ENCODE data around the gene TBCE.

The TBCE gene

GRCh38 chr1:235336903-235337302 is 30.3 kb upstream of the TBCE start:
- no peaks in the 10 kb centered on the region for H3K79me1 ChIP-seq (ENCODE audit: low read length)
- H4K8ac ChIP-seq (ENCODE audit: low read depth, low read length) = no peak overlapping the region
- H3K18ac ChIP-seq (ENCODE audit: low read length) = no peak overlapping the region
- no peak for DNase-seq
- H3K4me1 ChIP-seq (ENCODE audit: control insufficient read depth in 1 of 2, insufficient read depth in 2 of 2, low read length in 2 of 2) = no peaks in the 10 kb centered on the region
- no peak overlapping the region for H2AK5ac ChIP-seq (ENCODE audit: low read length)
- no peak overlapping the region for H2BK120ac ChIP-seq (ENCODE audit: insufficient read depth, low read length, poor library complexity)
- H3K23ac ChIP-seq (ENCODE audit: low read length) = peak overlapping the region; percentile 87
- H2AFZ ChIP-seq (ENCODE audit: insufficient read depth, low read length, poor library complexity) = no peak overlapping the region
- no peak overlapping the region for H4K12ac ChIP-seq (ENCODE audit: low read depth, low read length)
- H4K91ac ChIP-seq (ENCODE audit: low read depth, low read length) = no peak overlapping the region
- H2BK12ac ChIP-seq (ENCODE audit: low read length) = no peak overlapping the region
- no peak overlapping the region for H2BK5ac ChIP-seq (ENCODE audit: low read depth, low read length, poor library complexity)
- no peak overlapping the region for H3K4me2 ChIP-seq (ENCODE audit: low read length)
- no peak overlapping the region for H3K4me3 ChIP-seq (ENCODE audit: low read depth, low read length)
- no peaks in the 10 kb centered on the region for H3K27me3 ChIP-seq (ENCODE audit: insufficient read depth, low read length)
- peaks cover 15 to 21% of the 10 kb centered on the region in 2 experiments for H3K36me3 ChIP-seq (ENCODE audit: control insufficient read depth in 1 of 2, insufficient read depth in 2 of 2, low read length in 2 of 2)
- no peak overlapping the region for H3K4ac ChIP-seq (ENCODE audit: low read depth, low read length)
- no peak overlapping the region for H3K27ac ChIP-seq (ENCODE audit: low read depth, low read length)
- no peak overlapping the region for H3K14ac ChIP-seq (ENCODE audit: low read length)
- no CpG with 5 or more reads among the region's 4 CpGs for WGBS (ENCODE audit: extremely low coverage, insufficient coverage, insufficient read length)
- no peak overlapping the region for H3K9ac ChIP-seq (ENCODE audit: low read length)
- no peaks in the 10 kb centered on the region for H3K9me3 ChIP-seq (ENCODE audit: insufficient read depth, low read depth, low read length)
- no peaks in the 10 kb centered on the region for H3K79me2 ChIP-seq (ENCODE audit: control insufficient read depth, insufficient read depth, low read length, poor library complexity)

GRCh38 chr1:235339746-235340145 is 27.5 kb upstream of the TBCE start:
- H3K4me2 ChIP-seq (ENCODE audit: low read length) = no peak overlapping the region
- H2BK120ac ChIP-seq (ENCODE audit: insufficient read depth, low read length, poor library complexity) = no peak overlapping the region
- H3K27ac ChIP-seq (ENCODE audit: low read depth, low read length) = no peak overlapping the region
- H2AK5ac ChIP-seq (ENCODE audit: low read length) = no peak overlapping the region
- H3K79me1 ChIP-seq (ENCODE audit: low read length) = no peaks in the 10 kb centered on the region
- H4K12ac ChIP-seq (ENCODE audit: low read depth, low read length) = no peak overlapping the region
- H3K4ac ChIP-seq (ENCODE audit: low read depth, low read length) = no peak overlapping the region
- H4K8ac ChIP-seq (ENCODE audit: low read depth, low read length) = no peak overlapping the region
- H3K9me3 ChIP-seq (ENCODE audit: insufficient read depth, low read depth, low read length) = no peaks in the 10 kb centered on the region
- peaks cover 19% of the 10 kb centered on the region in 2 experiments for H3K36me3 ChIP-seq (ENCODE audit: control insufficient read depth in 1 of 2, insufficient read depth in 2 of 2, low read length in 2 of 2)
- H3K23ac ChIP-seq (ENCODE audit: low read length) = no peak overlapping the region
- no peak overlapping the region for H3K18ac ChIP-seq (ENCODE audit: low read length)
- no peak overlapping the region for H2BK5ac ChIP-seq (ENCODE audit: low read depth, low read length, poor library complexity)
- no peak for DNase-seq
- H3K79me2 ChIP-seq (ENCODE audit: control insufficient read depth, insufficient read depth, low read length, poor library complexity) = no peaks in the 10 kb centered on the region
- H3K9ac ChIP-seq (ENCODE audit: low read length) = no peak overlapping the region
- no peaks in the 10 kb centered on the region for H3K27me3 ChIP-seq (ENCODE audit: insufficient read depth, low read length)
- H3K4me3 ChIP-seq (ENCODE audit: low read depth, low read length) = no peak overlapping the region
- no CpG with 5 or more reads among the region's 8 CpGs for WGBS (ENCODE audit: extremely low coverage, insufficient coverage, insufficient read length)
- H4K91ac ChIP-seq (ENCODE audit: low read depth, low read length) = no peak overlapping the region
- no peak overlapping the region for H3K14ac ChIP-seq (ENCODE audit: low read length)
- H3K4me1 ChIP-seq (ENCODE audit: control insufficient read depth in 1 of 2, insufficient read depth in 2 of 2, low read length in 2 of 2) = no peaks in the 10 kb centered on the region
- no peak overlapping the region for H2AFZ ChIP-seq (ENCODE audit: insufficient read depth, low read length, poor library complexity)
- no peak overlapping the region for H2BK12ac ChIP-seq (ENCODE audit: low read length)

GRCh38 chr1:235341334-235341733 is 25.9 kb upstream of the TBCE start:
- DNase-seq = no peak
- no peak overlapping the region for H2AK5ac ChIP-seq (ENCODE audit: low read length)
- no peak overlapping the region for H3K9ac ChIP-seq (ENCODE audit: low read length)
- H3K79me1 ChIP-seq (ENCODE audit: low read length) = no peaks in the 10 kb centered on the region
- no peak overlapping the region for H4K12ac ChIP-seq (ENCODE audit: low read depth, low read length)
- no peak overlapping the region for H2BK5ac ChIP-seq (ENCODE audit: low read depth, low read length, poor library complexity)
- no CpG with 5 or more reads among the region's 1 CpG for WGBS (ENCODE audit: extremely low coverage, insufficient coverage, insufficient read length)
- no peaks in the 10 kb centered on the region for H3K27me3 ChIP-seq (ENCODE audit: insufficient read depth, low read length)
- no peaks in the 10 kb centered on the region for H3K4me1 ChIP-seq (ENCODE audit: control insufficient read depth in 1 of 2, insufficient read depth in 2 of 2, low read length in 2 of 2)
- no peak overlapping the region for H2BK12ac ChIP-seq (ENCODE audit: low read length)
- no peak overlapping the region for H3K18ac ChIP-seq (ENCODE audit: low read length)
- H3K14ac ChIP-seq (ENCODE audit: low read length) = no peak overlapping the region
- peaks cover 15 to 19% of the 10 kb centered on the region in 2 experiments for H3K36me3 ChIP-seq (ENCODE audit: control insufficient read depth in 1 of 2, insufficient read depth in 2 of 2, low read length in 2 of 2)
- no peak overlapping the region for H2AFZ ChIP-seq (ENCODE audit: insufficient read depth, low read length, poor library complexity)
- H3K4me2 ChIP-seq (ENCODE audit: low read length) = no peak overlapping the region
- no peak overlapping the region for H3K4ac ChIP-seq (ENCODE audit: low read depth, low read length)
- no peak overlapping the region for H3K4me3 ChIP-seq (ENCODE audit: low read depth, low read length)
- no peaks in the 10 kb centered on the region for H3K79me2 ChIP-seq (ENCODE audit: control insufficient read depth, insufficient read depth, low read length, poor library complexity)
- no peak overlapping the region for H3K23ac ChIP-seq (ENCODE audit: low read length)
- no peak overlapping the region for H3K27ac ChIP-seq (ENCODE audit: low read depth, low read length)
- no peak overlapping the region for H4K8ac ChIP-seq (ENCODE audit: low read depth, low read length)
- H3K9me3 ChIP-seq (ENCODE audit: insufficient read depth, low read depth, low read length) = no peaks in the 10 kb centered on the region
- H4K91ac ChIP-seq (ENCODE audit: low read depth, low read length) = no peak overlapping the region
- H2BK120ac ChIP-seq (ENCODE audit: insufficient read depth, low read length, poor library complexity) = no peak overlapping the region

- Histone ChIP-seq H3K9ac (ENCODE audit: low read length) (no peak overlapping the region), H3K79me2 (ENCODE audit: control insufficient read depth, insufficient read depth, low read length, poor library complexity) (no peaks in the 10 kb centered on the region), H3K23ac (ENCODE audit: low read length) (no peak overlapping the region), H3K9me3 (ENCODE audit: insufficient read depth, low read depth, low read length) (no peaks in the 10 kb centered on the region), H3K4ac (ENCODE audit: low read depth, low read length) (no peak overlapping the region), H3K36me3 (ENCODE audit: control insufficient read depth in 1 of 2, insufficient read depth in 2 of 2, low read length in 2 of 2) (peaks cover 12 to 19% of the 10 kb centered on the region in 2 experiments), H2BK120ac (ENCODE audit: insufficient read depth, low read length, poor library complexity) (no peak overlapping the region), H4K91ac (ENCODE audit: low read depth, low read length) (no peak overlapping the region), H2BK5ac (ENCODE audit: low read depth, low read length, poor library complexity) (no peak overlapping the region), H3K4me2 (ENCODE audit: low read length) (no peak overlapping the region), H3K27ac (ENCODE audit: low read depth, low read length) (no peak overlapping the region), H3K4me3 (ENCODE audit: low read depth, low read length) (no peak overlapping the region), H3K14ac (ENCODE audit: low read length) (no peak overlapping the region), H4K8ac (ENCODE audit: low read depth, low read length) (no peak overlapping the region), H2AK5ac (ENCODE audit: low read length) (no peak overlapping the region), H2BK12ac (ENCODE audit: low read length) (no peak overlapping the region), H3K79me1 (ENCODE audit: low read length) (no peaks in the 10 kb centered on the region), H3K4me1 (ENCODE audit: control insufficient read depth in 1 of 2, insufficient read depth in 2 of 2, low read length in 2 of 2) (no peaks in the 10 kb centered on the region), H3K18ac (ENCODE audit: low read length) (no peak overlapping the region), H2AFZ (ENCODE audit: insufficient read depth, low read length, poor library complexity) (no peak overlapping the region), H3K27me3 (ENCODE audit: insufficient read depth, low read length) (no peaks in the 10 kb centered on the region), H4K12ac (ENCODE audit: low read depth, low read length) (no peak overlapping the region)
- DNase-seq = no peak
- WGBS (ENCODE audit: extremely low coverage, insufficient coverage, insufficient read length) = no CpG with 5 or more reads among the region's 6 CpGs
These were observed 25.2 kb upstream of the TBCE start for GRCh38 chr1:235342039-235342438.
